Uterus (tissue), 4 donors: Measurements from ENCODE around the gene PDLIM5. TPM values are rescaled to one million over a fixed set of nuclear protein-coding genes. Genes with fewer than 3 reads are reported as not detected.
"Not testable (repeated sequence)": the region's sequence is repeated elsewhere in the genome, so short reads cannot be mapped to it uniquely, and the experiment has no call there.

Experiments used
- DNase-seq, 2 donors: peaks; one replicate each; pipeline ENCODE4 v3.0.0-alpha.2; 2019 to 2020
- H3K27ac ChIP-seq, 2 donors: fragments of 200-600 bp; sonication (generic); 1 replicate in 1 of 2; 2 replicates in 1 of 2; pipeline ENCODE4 v1.5.1; 2016 to 2018
- H3K27me3 ChIP-seq, 2 donors: fragments of 200-600 bp; sonication (generic); one replicate each; pipeline ENCODE4 v1.5.1; 2018 to 2019; ENCODE audit warnings: control low read depth in 1 of 2
- H3K36me3 ChIP-seq, 2 donors: fragments of 200-600 bp; sonication (generic); one replicate each; pipeline ENCODE4 v1.5.1; 2019; ENCODE audit warnings: control low read depth in 1 of 2
- H3K4me1 ChIP-seq, 2 donors: fragments of 200-600 bp; sonication (generic); one replicate each; pipeline ENCODE4 v1.5.1; 2018 to 2019; ENCODE audit warnings: control low read depth in 1 of 2
- H3K4me3 ChIP-seq, 2 donors: fragments of 200-600 bp; sonication (generic); 1 replicate in 1 of 2; 2 replicates in 1 of 2; pipeline ENCODE4 v1.5.1; 2018 to 2019; ENCODE audit warnings: mild to moderate bottlenecking in 1 of 2
- H3K9me3 ChIP-seq, 2 donors: fragments of 200-600 bp; sonication (generic); one replicate each; pipeline ENCODE4 v1.5.1; 2019; ENCODE audit warnings: control low read depth in 1 of 2
- CTCF ChIP-seq, 4 experiments: fragments of 200-600 bp in 2 of 4; fragments of 450-650 bp in 2 of 4; sonication (generic) in 2 of 4; IDR thresholded peaks; one replicate each; pipeline ENCODE4 v1.5.1; 2016 to 2019; ENCODE audit warnings: antibody characterized with exemption in 4 of 4, mild to moderate bottlenecking in 2 of 4, moderate library complexity in 1 of 4
- POLR2A ChIP-seq, 2 donors: fragments of 450-650 bp; IDR thresholded peaks; one replicate each; pipeline ENCODE4 v1.6.1; 2016; ENCODE audit warnings: antibody characterized with exemption in 2 of 2, mild to moderate bottlenecking in 1 of 2, moderate library complexity in 1 of 2
- intact Hi-C: fragments of 100-400 bp; cut with DNase I; formaldehyde crosslinking; loops from one replicate; pipeline ENCODE4 v1.15.1; 2023; ENCODE audit warnings: low total_unique reads
- total RNA-seq, 4 donors: library from RNA; depleted of rRNA in 3 of 4; stranded (reverse); fragments of >200 nt in 3 of 4; gene quantifications; one replicate each; pipeline versions ENCODE4 v1.1.0 to v1.2.4, GENCODE V29; 2014 to 2023
- donor health status: DM: yes; HTN: yes; CAD: no.

The PDLIM5 gene
- total RNA-seq, 4 donors from 2014 or later = 90.8 to 571 (median 351) TPM

- H3K4me1 ChIP-seq = peaks cover 4 to 12% of the 10 kb centered on the region in 2 donors
- TF ChIP-seq CTCF (IDR thresholded peaks at IDR 0.05) = no peak
- H3K27me3 ChIP-seq = no peaks in the 10 kb centered on the region
- H3K36me3 ChIP-seq = no peaks in the 10 kb centered on the region
- no peak overlapping the region for H3K4me3 ChIP-seq
- H3K9me3 ChIP-seq = no peaks in the 10 kb centered on the region
- intact Hi-C loops = no loop called here
- peak overlapping the region in 1 of 2 donors; percentile 6 for H3K27ac ChIP-seq
- no peak for DNase-seq
Measured at GRCh38 chr4:94466371-94466770, 14.6 kb downstream of the PDLIM5 start.

- Histone ChIP-seq H3K27me3 (no peaks in the 10 kb centered on the region), H3K27ac (peak overlapping the region in 1 of 2 donors; percentile 6), H3K4me3 (no peak overlapping the region), H3K36me3 (no peaks in the 10 kb centered on the region), H3K9me3 (no peaks in the 10 kb centered on the region), H3K4me1 (peaks cover 4 to 8% of the 10 kb centered on the region in 2 donors)
- no peak for DNase-seq
- intact Hi-C loops = no loop called here
- TF ChIP-seq CTCF (IDR thresholded peaks at IDR 0.05) (no peak), POLR2A (IDR thresholded peaks at IDR 0.05) (no peak)
Measured at GRCh38 chr4:94466923-94467322, 15.2 kb downstream of the PDLIM5 start.

- no peak overlapping the region for H3K4me3 ChIP-seq
- intact Hi-C loops = no loop called here
Measured at GRCh38 chr4:94468093-94468769, 16.5 kb downstream of the PDLIM5 start.

GRCh38 chr4:94469221-94469784, 17.6 kb downstream of the PDLIM5 start:
- Histone ChIP-seq H3K4me1 (peaks cover 4 to 8% of the 10 kb centered on the region in 2 donors), H3K27ac (peak overlapping the region; percentile 28), H3K36me3 (no peaks in the 10 kb centered on the region), H3K4me3 (no peak overlapping the region), H3K27me3 (no peaks in the 10 kb centered on the region), H3K9me3 (no peaks in the 10 kb centered on the region)
- intact Hi-C loops = no loop called here
- TF ChIP-seq CTCF (IDR thresholded peaks at IDR 0.05) (no peak), POLR2A (IDR thresholded peaks at IDR 0.05) (no peak)
- no peak for DNase-seq

More at GRCh38 chr4:94468093-94468769, 16.5 kb downstream of the PDLIM5 start:
- H3K4me1 ChIP-seq = peaks cover 4 to 8% of the 10 kb centered on the region in 2 donors
- DNase-seq = no peak
- TF ChIP-seq CTCF (IDR thresholded peaks at IDR 0.05) (no peak), POLR2A (IDR thresholded peaks at IDR 0.05) (no peak)
- no peaks in the 10 kb centered on the region for H3K9me3 ChIP-seq
- H3K36me3 ChIP-seq = no peaks in the 10 kb centered on the region
- no peaks in the 10 kb centered on the region for H3K27me3 ChIP-seq
- peak overlapping the region; percentile 6 to 28 for H3K27ac ChIP-seq

GRCh38 chr4:94470132-94470531, 18.4 kb downstream of the PDLIM5 start:
- Histone ChIP-seq H3K4me3 (no peak overlapping the region), H3K9me3 (no peaks in the 10 kb centered on the region), H3K27ac (no peak overlapping the region), H3K27me3 (no peaks in the 10 kb centered on the region), H3K36me3 (no peaks in the 10 kb centered on the region), H3K4me1 (peaks cover 4 to 8% of the 10 kb centered on the region in 2 donors)
- TF ChIP-seq POLR2A (IDR thresholded peaks at IDR 0.05) (no peak), CTCF (IDR thresholded peaks at IDR 0.05) (no peak)
- no peak for DNase-seq
- intact Hi-C loops = no loop called here

- H3K4me1 ChIP-seq, DNase-seq, intact Hi-C loops: not testable (repeated sequence)
Measured at GRCh38 chr4:94470782-94471181, 19.0 kb downstream of the PDLIM5 start.

More at GRCh38 chr4:94470782-94471181, 19.0 kb downstream of the PDLIM5 start:
- not testable (repeated sequence) for H3K4me3 ChIP-seq, H3K36me3 ChIP-seq, H3K9me3 ChIP-seq, H3K27me3 ChIP-seq
- peak overlapping the region in 1 of 2 donors; percentile 8 for H3K27ac ChIP-seq
